Gastrocnemius medialis (tissue), 4 donors: Measurements from ENCODE around the gene MBNL1. TPM values are rescaled to one million over a fixed set of nuclear protein-coding genes. Genes with fewer than 3 reads are reported as not detected.
"Not testable (repeated sequence)": the region's sequence is repeated elsewhere in the genome, so short reads cannot be mapped to it uniquely, and the experiment has no call there.

ENCODE experiments used
- ATAC-seq, 2 donors: fragments of 150-250 bp; one replicate each; pipeline ENCODE4 v1.9.1; 2016
- DNase-seq, 2 donors: peaks; one replicate each; pipeline ENCODE4 v3.0.0-alpha.2; 2019
- H3K27ac ChIP-seq, 4 donors: fragments of 200-600 bp; sonication (generic); 1 replicate in 1 of 4; 2 replicates in 3 of 4; pipeline ENCODE4 v1.5.1; 2016 to 2018; ENCODE audit warnings: mild to moderate bottlenecking in 2 of 4, moderate library complexity in 1 of 4
- H3K27me3 ChIP-seq, 3 donors: fragments of 200-600 bp; sonication (generic) in 2 of 3; 1 replicate in 1 of 3; 2 replicates in 2 of 3; pipeline versions ENCODE4 v1.5.1 to v1.6.0; 2016 to 2019; ENCODE audit warnings: mild to moderate bottlenecking in 1 of 3, moderate library complexity in 1 of 3
- H3K36me3 ChIP-seq, 2 donors: fragments of 200-600 bp; sonication (generic) in 1 of 2; one replicate each; pipeline ENCODE4 v1.5.1; 2017 to 2018
- H3K4me1 ChIP-seq, 2 donors: fragments of 200-600 bp; sonication (generic) in 1 of 2; one replicate each; pipeline ENCODE4 v1.5.1; 2016 to 2017; ENCODE audit warnings: mild to moderate bottlenecking in 2 of 2
- H3K4me3 ChIP-seq, 4 donors: fragments of 200-600 bp; sonication (generic) in 3 of 4; 1 replicate in 1 of 4; 2 replicates in 3 of 4; pipeline ENCODE4 v1.5.1; 2016 to 2019; ENCODE audit warnings: mild to moderate bottlenecking in 2 of 4
- H3K9me3 ChIP-seq, 3 donors: fragments of 200-600 bp; sonication (generic) in 2 of 3; 1 replicate in 1 of 3; 2 replicates in 2 of 3; pipeline ENCODE4 v1.5.1; 2016 to 2019
- CTCF ChIP-seq, 5 experiments: fragments of 450-650 bp in 3 of 5; fragments of 200-600 bp in 2 of 5; sonication (generic) in 2 of 5; IDR thresholded peaks in 4 of 5; conservative IDR thresholded peaks in 1 of 5; 1 replicate in 4 of 5; 2 replicates in 1 of 5; pipeline ENCODE4 v1.5.1; 2016 to 2019; ENCODE audit warnings: antibody characterized with exemption in 5 of 5, mild to moderate bottlenecking in 3 of 5, moderate library complexity in 3 of 5
- POLR2A ChIP-seq, 2 donors: fragments of 450-650 bp; IDR thresholded peaks; one replicate each; pipeline ENCODE4 v1.6.1; 2017; ENCODE audit warnings: antibody characterized with exemption in 2 of 2, mild to moderate bottlenecking in 2 of 2, moderate library complexity in 2 of 2
- in situ Hi-C, 4 donors: fragments of 200-750 bp; cut with MboI; loops; one replicate each; pipeline versions ENCODE4 v1.15.0 to v1.8.0; 2017; ENCODE audit warnings: low sequenced_read_pairs in 4 of 4
- intact Hi-C: fragments of 100-400 bp; cut with DNase I; formaldehyde crosslinking; loops from one replicate; pipeline ENCODE4 v1.15.1; 2023; ENCODE audit warnings: low total_unique reads
- total RNA-seq, 4 donors: library from RNA; depleted of rRNA; stranded (reverse); fragments of >200 nt; gene quantifications; one replicate each; pipeline versions ENCODE4 v1.1.0 to v1.2.3, GENCODE V29; 2016

Gene MBNL1
- total RNA-seq, 4 donors from 2014 or later: 519 to 597 (median 557) TPM

DNA sequence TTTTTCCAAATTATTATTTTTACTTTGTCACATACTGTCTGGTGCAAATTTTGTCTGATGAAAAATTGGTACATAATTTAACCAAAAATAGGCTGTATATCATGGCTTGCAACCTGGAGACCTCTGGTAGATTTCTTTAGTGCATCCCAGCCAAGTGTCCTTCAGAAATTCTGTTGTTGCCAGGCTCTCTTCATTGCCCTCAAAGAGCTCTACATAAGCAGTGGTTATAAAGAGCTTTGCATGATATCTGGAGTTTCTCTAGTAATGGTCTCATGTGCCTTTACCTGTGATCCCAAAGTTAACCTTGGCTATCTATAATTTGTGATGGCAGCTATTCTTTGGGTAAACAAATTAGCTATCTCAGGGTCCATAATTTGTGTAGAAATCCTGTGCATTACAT is 157.7 kb downstream of the MBNL1 start:
- peaks cover 40 to 62% of the 10 kb centered on the region in 2 donors for H3K4me1 ChIP-seq
- DNase-seq (no peak), ATAC-seq (peak in 1 of 2 donors; percentile 11)
- intact Hi-C loops (no loop called here), in situ Hi-C loops (loop anchor here in 1 of 4 donors (25.0 kb wide), 1 partner anchor 164 kb away; the partner anchor contains the start of gene MBNL1)
- peak overlapping the region; percentile 11 to 73 (median 62) for H3K27ac ChIP-seq
- TF ChIP-seq CTCF (IDR thresholded peaks at IDR 0.05 in 4 of 5, conservative IDR thresholded peaks at IDR 0.05 in 1 of 5) (no peak), POLR2A (IDR thresholded peaks at IDR 0.05) (no peak)
- H3K4me3 ChIP-seq: no peak overlapping the region
- peaks cover 0 to 27% of the 10 kb centered on the region in 2 donors for H3K36me3 ChIP-seq
- no peaks in the 10 kb centered on the region for H3K9me3 ChIP-seq
- no peaks in the 10 kb centered on the region for H3K27me3 ChIP-seq

DNA sequence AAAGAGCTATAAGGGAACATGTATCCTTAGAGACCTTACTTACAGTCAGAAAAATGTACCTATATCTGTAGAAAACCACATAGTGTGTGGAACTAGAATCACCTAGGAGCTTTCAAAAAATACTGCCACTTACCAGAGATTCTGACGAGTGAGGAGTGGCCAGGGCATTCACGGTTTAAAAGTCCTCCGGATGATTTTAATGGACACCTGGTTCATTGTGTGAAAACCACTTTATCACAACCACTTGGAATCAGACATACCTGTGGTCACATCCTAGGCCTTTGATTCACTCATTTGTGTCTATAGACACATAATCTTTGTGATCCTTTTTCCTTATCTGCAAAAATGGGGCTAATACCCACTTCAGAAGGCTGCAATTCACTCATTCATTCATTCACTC is 159.8 kb downstream of the MBNL1 start:
- peaks cover 35 to 70% of the 10 kb centered on the region in 2 donors for H3K4me1 ChIP-seq
- no peak overlapping the region for H3K4me3 ChIP-seq
- H3K36me3 ChIP-seq: peaks cover 0 to 31% of the 10 kb centered on the region in 2 donors
- no peak for TF ChIP-seq CTCF (IDR thresholded peaks at IDR 0.05 in 4 of 5, conservative IDR thresholded peaks at IDR 0.05 in 1 of 5)
- no peak for TF ChIP-seq POLR2A (IDR thresholded peaks at IDR 0.05)
- H3K27ac ChIP-seq: peak overlapping the region; percentile 50 to 73 (median 56)
- DNase-seq (no peak), ATAC-seq (no peak)
- in situ Hi-C loops: loop anchor here in 1 of 4 donors (25.0 kb wide), 1 partner anchor 166 kb away; the partner anchor contains the start of gene MBNL1
- no peaks in the 10 kb centered on the region for H3K27me3 ChIP-seq
- intact Hi-C loops: no loop called here
- no peaks in the 10 kb centered on the region for H3K9me3 ChIP-seq

GRCh38 chr3:152430223-152431002 is 161.7 kb downstream of the MBNL1 start:
- in situ Hi-C loops: loop anchor here in 1 of 4 donors (25.0 kb wide), 1 partner anchor 168 kb away; the partner anchor contains the start of gene MBNL1
- Histone ChIP-seq H3K27ac (peak overlapping the region; percentile 50 to 73 (median 56)), H3K27me3 (no peaks in the 10 kb centered on the region), H3K36me3 (peaks cover 0 to 34% of the 10 kb centered on the region in 2 donors), H3K9me3 (peaks cover 0 to 8% (median 0%) of the 10 kb centered on the region in 3 donors), H3K4me1 (peaks cover 38 to 61% of the 10 kb centered on the region in 2 donors), H3K4me3 (no peak overlapping the region)
- ATAC-seq: peak; percentile 19 to 38
- no peak for DNase-seq
- intact Hi-C loops: no loop called here
- TF ChIP-seq POLR2A (IDR thresholded peaks at IDR 0.05) (no peak), CTCF (IDR thresholded peaks at IDR 0.05 in 4 of 5, conservative IDR thresholded peaks at IDR 0.05 in 1 of 5) (no peak)

DNA sequence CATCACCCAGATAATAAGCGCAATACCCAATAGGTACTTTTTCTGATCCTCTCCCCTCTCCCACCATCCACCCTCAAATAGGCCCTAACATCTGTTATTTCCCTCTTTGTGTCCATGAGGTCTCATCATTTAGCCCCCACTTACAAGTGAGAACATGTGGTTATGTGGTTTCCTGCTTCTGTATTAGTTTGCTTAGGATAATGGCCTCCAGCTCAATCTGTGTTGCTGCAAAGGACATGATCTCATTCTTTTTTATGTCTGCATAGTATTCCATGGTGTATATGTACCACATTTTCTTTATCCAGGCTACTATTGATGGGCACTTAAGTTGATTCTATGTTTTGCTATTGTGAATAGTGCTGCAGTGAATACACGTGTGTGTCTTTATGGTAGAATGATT is 165.4 kb downstream of the MBNL1 start:
- H3K27ac ChIP-seq: no peak overlapping the region
- H3K9me3 ChIP-seq: peaks cover 0 to 8% (median 0%) of the 10 kb centered on the region in 3 donors
- H3K36me3 ChIP-seq: peaks cover 0 to 26% of the 10 kb centered on the region in 2 donors
- no peak for ATAC-seq
- H3K4me3 ChIP-seq: no peak overlapping the region
- H3K27me3 ChIP-seq: no peaks in the 10 kb centered on the region
- DNase-seq: no peak
- in situ Hi-C loops: loop anchor here in 1 of 4 donors (25.0 kb wide), 1 partner anchor 172 kb away; the partner anchor contains the start of gene MBNL1
- H3K4me1 ChIP-seq: peaks cover 53 to 64% of the 10 kb centered on the region in 2 donors
- intact Hi-C loops: no loop called here
- TF ChIP-seq POLR2A (IDR thresholded peaks at IDR 0.05) (no peak), CTCF (IDR thresholded peaks at IDR 0.05 in 4 of 5, conservative IDR thresholded peaks at IDR 0.05 in 1 of 5) (no peak)

DNA sequence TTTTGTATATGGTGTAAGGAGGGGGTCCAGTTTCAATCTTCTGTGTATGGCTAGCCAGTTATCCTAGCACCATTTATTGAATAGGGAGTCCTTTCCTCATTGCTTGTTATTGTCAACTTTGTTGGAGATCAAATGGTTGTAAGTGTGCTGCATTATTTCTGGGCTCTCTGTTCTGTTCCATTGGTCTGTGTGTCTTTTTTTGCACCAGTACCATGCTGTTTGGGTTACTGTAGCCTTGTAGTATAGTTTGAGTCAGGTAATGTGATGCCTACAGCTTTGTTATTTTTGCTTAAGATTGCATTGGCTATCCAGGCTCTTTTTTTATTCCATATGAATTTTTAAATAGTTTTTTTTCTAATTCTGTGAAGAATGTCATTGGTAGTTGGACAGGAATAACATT is 166.5 kb downstream of the MBNL1 start:
- H3K27me3 ChIP-seq, intact Hi-C loops, H3K4me3 ChIP-seq, H3K9me3 ChIP-seq, DNase-seq, ATAC-seq: not testable (repeated sequence)
- Histone ChIP-seq H3K36me3 (peaks cover 0 to 26% of the 10 kb centered on the region in 2 donors), H3K27ac (peak overlapping the region; percentile 42 to 71 (median 62)), H3K4me1 (peaks cover 49 to 55% of the 10 kb centered on the region in 2 donors)
- in situ Hi-C loops: loop anchor here in 1 of 4 donors (25.0 kb wide), 1 partner anchor 173 kb away; the partner anchor contains the start of gene MBNL1
